B cell (primary cell): Measurements from ENCODE around the gene DNAAF8. TPM values are rescaled to one million over a fixed set of nuclear protein-coding genes. Genes with fewer than 3 reads are reported as not detected.

Source experiments
- ATAC-seq: fragments of 200-7000 bp; cut with Tn5 transposase; one replicate; pipeline ENCODE4 v1.10.0; 2021; ENCODE audit warnings: low read depth, mild to moderate bottlenecking, moderate number of reproducible peaks, moderate library complexity
- CTCF ChIA-PET: fragments of 350-600 bp; sonication (Branson Sonifier 250); formaldehyde crosslinking; loops from one replicate; lab custom pipeline; 2021; ENCODE audit warnings: antibody characterized with exemption, inconsistent platforms; lab: Charles Lee
- POLR2A ChIA-PET: fragments of 350-600 bp; sonication (Branson Sonifier 250); formaldehyde crosslinking; loops from one replicate; lab custom pipeline; 2021; ENCODE audit warnings: antibody characterized with exemption; lab: Charles Lee
- DNase-seq: peaks from one replicate; pipeline ENCODE4 v3.0.0; 2013
- H2AFZ ChIP-seq: 2 replicates; pipeline ENCODE4 v1.6.1; 2012; ENCODE audit warnings: mild to moderate bottlenecking, low read depth, low read length; ENCODE audit not compliant: insufficient read depth, poor library complexity, severe bottlenecking
- H3K27ac ChIP-seq, 2 donors: 1 replicate in 1 of 2; 2 replicates in 1 of 2; pipeline ENCODE4 v1.5.1; 2012 to 2013; ENCODE audit warnings: low read length in 2 of 2, mild to moderate bottlenecking in 2 of 2, moderate library complexity in 1 of 2
- H3K27me3 ChIP-seq, 4 experiments: fragments of 200-600 bp in 1 of 4; sonication (generic) in 1 of 4; replicated peaks in 1 of 4; 1 replicate in 2 of 4; 2 replicates in 2 of 4; pipeline versions ENCODE4 v1.6.1 to v1.7.0; 2013 to 2016; ENCODE audit warnings: low read length in 3 of 4, mild to moderate bottlenecking in 2 of 4, mixed read lengths in 1 of 4, moderate library complexity in 1 of 4; ENCODE audit not compliant: insufficient read depth in 4 of 4, control insufficient read depth in 3 of 4; ENCODE audit errors: control extremely low read depth in 1 of 4
- H3K36me3 ChIP-seq, 2 experiments: replicated peaks in 1 of 2; 1 replicate in 1 of 2; 2 replicates in 1 of 2; pipeline versions ENCODE4 v1.6.1 to v1.7.1; 2013; ENCODE audit warnings: low read length in 1 of 2; ENCODE audit not compliant: insufficient read depth in 2 of 2, control insufficient read depth in 1 of 2; ENCODE audit errors: control extremely low read depth in 1 of 2, extremely low read depth in 1 of 2
- H3K4me1 ChIP-seq, 2 donors: fragments of 200-600 bp in 1 of 2; sonication (generic) in 1 of 2; 1 replicate in 1 of 2; 2 replicates in 1 of 2; pipeline versions ENCODE4 v1.5.1 to v1.6.1; 2013 to 2017; ENCODE audit warnings: low read length in 2 of 2; ENCODE audit not compliant: control insufficient read depth in 2 of 2, insufficient read depth in 2 of 2
- H3K4me2 ChIP-seq: replicated peaks from 2 replicates; pipeline ENCODE3; 2012; ENCODE audit warnings: mild to moderate bottlenecking, low read depth, low read length; ENCODE audit not compliant: poor library complexity, severe bottlenecking
- H3K4me3 ChIP-seq, 5 experiments: fragments of 200-600 bp in 1 of 5; sonication (generic) in 1 of 5; 1 replicate in 3 of 5; 2 replicates in 2 of 5; pipeline versions ENCODE4 v1.5.1 to v1.7.0; 2011 to 2016; ENCODE audit warnings: low read length in 4 of 5, mild to moderate bottlenecking in 4 of 5, low read depth in 2 of 5, control low read depth in 1 of 5, moderate library complexity in 1 of 5; ENCODE audit not compliant: insufficient read depth in 1 of 5; ENCODE audit errors: control extremely low read depth in 1 of 5, extremely low read depth in 1 of 5
- H3K79me2 ChIP-seq: fragments of 200-600 bp; sonication (generic); one replicate; pipeline ENCODE4 v1.6.0; 2016; ENCODE audit warnings: low read length; ENCODE audit not compliant: control insufficient read depth, insufficient read depth
- H3K9ac ChIP-seq: fragments of 200-600 bp; sonication (generic); 2 replicates; pipeline ENCODE4 v1.6.1; 2017; ENCODE audit warnings: mild to moderate bottlenecking, low read length, moderate library complexity
- H3K9me3 ChIP-seq, 3 donors: one replicate each; pipeline versions ENCODE4 v1.6.1 to v1.7.1; 2013; ENCODE audit warnings: low read length in 2 of 3; ENCODE audit not compliant: control insufficient read depth in 2 of 3, insufficient read depth in 1 of 3; ENCODE audit errors: control extremely low read depth in 1 of 3
- H4K20me1 ChIP-seq: 2 replicates; pipeline ENCODE4 v1.6.0; 2012; ENCODE audit warnings: mild to moderate bottlenecking, low read length; ENCODE audit not compliant: insufficient read depth, control insufficient read depth, poor library complexity, severe bottlenecking
- H3K27ac Mint-ChIP-seq: one replicate; pipeline ENCODE4 v1.8.0; 2021; ENCODE audit warnings: mixed read lengths
- H3K27me3 Mint-ChIP-seq: one replicate; pipeline ENCODE4 v1.8.0; 2021; ENCODE audit warnings: mixed read lengths
- H3K4me1 Mint-ChIP-seq: one replicate; pipeline ENCODE4 v1.8.0; 2021; ENCODE audit warnings: mixed read lengths
- H3K4me3 Mint-ChIP-seq: one replicate; pipeline ENCODE4 v1.8.0; 2021; ENCODE audit warnings: mixed read lengths
- H3K9me3 Mint-ChIP-seq: one replicate; pipeline ENCODE4 v1.8.0; 2022; ENCODE audit warnings: mixed read lengths; ENCODE audit not compliant: insufficient read depth
- CTCF ChIP-seq: fragments of 200-600 bp; IDR thresholded peaks from one replicate; pipeline ENCODE4 v1.8.0; 2022; ENCODE audit warnings: antibody characterized with exemption, mild to moderate bottlenecking
- EZH2 ChIP-seq: IDR thresholded peaks from 2 replicates; pipeline ENCODE4 v1.6.1; 2012; ENCODE audit warnings: borderline replicate concordance, low read depth, mild to moderate bottlenecking, moderate library complexity, low read length; ENCODE audit not compliant: insufficient read depth, poor library complexity, severe bottlenecking
- WGBS: methylation state at CpG from one replicate; pipeline ENCODE4 v1.1.5; 2013; ENCODE audit warnings: missing lambda C conversion rate; ENCODE audit not compliant: insufficient coverage; 5-methylcytosine and 5-hydroxymethylcytosine counted together
- intact Hi-C: fragments of 100-400 bp; cut with micrococcal nuclease; formaldehyde crosslinking; loops from one replicate; pipeline ENCODE4 v1.10.0; 2022
- polyA plus RNA-seq: library from polyadenylated mRNA; depleted of rRNA; stranded (reverse); fragments of >200 nt; gene quantifications from 2 replicates; pipeline ENCODE4 v1.2.3, GENCODE V29; 2012
- total RNA-seq, 2 donors: library from RNA; stranded (reverse); fragments of 120-200 nt in 1 of 2; gene quantifications; 1 replicate in 1 of 2; 2 replicates in 1 of 2; pipeline versions ENCODE4 v1.2.3 to v1.2.4, GENCODE V29; 2013 to 2022

Gene DNAAF8
- total and polyA plus RNA-seq, 2 donors (not counting 1 experiment from before 2014, with no cell fraction given) = 0.09 to 0.44 TPM

GRCh38 chr16:4685292-4685691 lies 49.0 kb upstream of the DNAAF8 start:
- CTCF ChIA-PET = no interaction called here
- 97% methylated on average over 11 of the region's 13 CpGs for WGBS
- no peak overlapping the region for H2AFZ ChIP-seq
- H3K4me3 ChIP-seq = no peak overlapping the region
- Mint-ChIP-seq H3K9me3 (no peaks in the 10 kb centered on the region), H3K27me3 (no peaks in the 10 kb centered on the region), H3K4me3 (no peak overlapping the region), H3K4me1 (no peaks in the 10 kb centered on the region), H3K27ac (no peak overlapping the region)
- H3K79me2 ChIP-seq = no peaks in the 10 kb centered on the region
- no peak for ATAC-seq
- no peaks in the 10 kb centered on the region for H3K27me3 ChIP-seq
- no peak overlapping the region for H3K27ac ChIP-seq
- H3K9me3 ChIP-seq = no peaks in the 10 kb centered on the region
- POLR2A ChIA-PET = interaction anchor here (0.6 kb wide), 1 partner anchor 49 kb away, joined by 3 read pairs; no protein-coding TSS in a partner anchor
- no peak for DNase-seq
- H3K4me1 ChIP-seq = no peaks in the 10 kb centered on the region
- H3K36me3 ChIP-seq = peaks cover 0 to 34% of the 10 kb centered on the region in 2 experiments
- H3K4me2 ChIP-seq = no peak overlapping the region
- intact Hi-C loops = no loop called here
- H3K9ac ChIP-seq = no peak overlapping the region
- no peaks in the 10 kb centered on the region for H4K20me1 ChIP-seq
- TF ChIP-seq CTCF (no peak), EZH2 (no peak)

- Mint-ChIP-seq H3K4me1 (no peaks in the 10 kb centered on the region), H3K9me3 (no peaks in the 10 kb centered on the region), H3K27ac (no peak overlapping the region), H3K27me3 (no peaks in the 10 kb centered on the region), H3K4me3 (no peak overlapping the region)
- peaks cover 0 to 34% of the 10 kb centered on the region in 2 experiments for H3K36me3 ChIP-seq
- no peak overlapping the region for H3K4me2 ChIP-seq
- H3K9ac ChIP-seq = no peak overlapping the region
- TF ChIP-seq CTCF (no peak), EZH2 (no peak)
- H3K27me3 ChIP-seq = no peaks in the 10 kb centered on the region
- no peak for DNase-seq
- no peak for ATAC-seq
- no peak overlapping the region for H3K4me3 ChIP-seq
- no peaks in the 10 kb centered on the region for H3K9me3 ChIP-seq
- ChIA-PET CTCF (no interaction called here), POLR2A (interaction anchor here (0.6 kb wide), 1 partner anchor 20 kb away, joined by 8 read pairs; no protein-coding TSS in a partner anchor)
- no peak overlapping the region for H3K27ac ChIP-seq
- H3K4me1 ChIP-seq = no peaks in the 10 kb centered on the region
- 95% methylated on average over 32 of the region's 38 CpGs for WGBS
- intact Hi-C loops = no loop called here
- no peaks in the 10 kb centered on the region for H3K79me2 ChIP-seq
- H4K20me1 ChIP-seq = no peaks in the 10 kb centered on the region
- no peak overlapping the region for H2AFZ ChIP-seq
Observed at GRCh38 chr16:4685776-4686496, 48.4 kb upstream of the DNAAF8 start.
